HG03159 (cell line): ENCODE data around the gene PYGM.

ENCODE experiments used
- ATAC-seq: cut with Tn5 transposase; IDR thresholded peaks from one replicate; pipeline ENCODE4 v1.9.1; 2021; ENCODE audit warnings: mild to moderate bottlenecking, moderate library complexity; ENCODE audit not compliant: unreplicated experiment

PYGM gene

GRCh38 chr11:64754124-64754918 is 5.5 kb downstream of the PYGM start:
- no peak for ATAC-seq

DNA sequence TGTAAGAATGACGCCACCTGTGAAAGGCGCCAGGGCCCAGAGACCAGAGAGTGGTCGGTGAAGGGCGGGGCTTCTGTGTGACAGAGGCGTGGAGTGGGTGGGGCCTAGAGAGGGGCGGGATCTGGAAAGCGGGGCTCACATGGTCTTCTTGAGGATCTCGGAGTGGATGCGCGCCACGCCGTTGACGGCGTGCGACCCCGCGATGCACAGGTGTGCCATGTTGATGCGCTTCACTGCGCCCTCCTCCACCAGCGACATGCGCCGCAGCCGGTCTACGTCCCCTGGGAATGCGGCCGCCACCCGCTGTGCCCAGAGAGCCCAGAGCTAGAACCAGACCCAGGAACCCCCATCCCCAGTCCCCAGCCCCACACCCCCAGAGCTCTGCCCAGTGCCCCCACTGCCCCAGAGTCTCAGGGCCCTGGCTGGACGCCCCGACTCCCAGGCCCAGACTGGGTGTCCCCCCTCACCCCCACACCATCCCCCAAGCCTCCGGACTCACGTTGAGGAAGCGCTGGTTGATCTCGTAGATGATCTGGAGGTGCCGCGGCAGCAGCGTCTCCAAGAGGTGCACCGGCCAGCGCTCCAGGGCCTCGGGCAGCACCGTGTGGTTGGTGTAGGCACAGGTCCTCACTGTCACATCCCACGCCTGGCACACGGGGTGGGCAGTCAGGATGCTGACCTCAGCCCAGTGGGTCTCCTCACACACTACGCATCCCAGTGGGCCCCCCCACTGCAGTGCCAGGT is 6.2 kb downstream of the PYGM start:
- ATAC-seq: no peak

- no peak for ATAC-seq
These were observed 6.8 kb downstream of the PYGM start for GRCh38 chr11:64753019-64753379.

DNA sequence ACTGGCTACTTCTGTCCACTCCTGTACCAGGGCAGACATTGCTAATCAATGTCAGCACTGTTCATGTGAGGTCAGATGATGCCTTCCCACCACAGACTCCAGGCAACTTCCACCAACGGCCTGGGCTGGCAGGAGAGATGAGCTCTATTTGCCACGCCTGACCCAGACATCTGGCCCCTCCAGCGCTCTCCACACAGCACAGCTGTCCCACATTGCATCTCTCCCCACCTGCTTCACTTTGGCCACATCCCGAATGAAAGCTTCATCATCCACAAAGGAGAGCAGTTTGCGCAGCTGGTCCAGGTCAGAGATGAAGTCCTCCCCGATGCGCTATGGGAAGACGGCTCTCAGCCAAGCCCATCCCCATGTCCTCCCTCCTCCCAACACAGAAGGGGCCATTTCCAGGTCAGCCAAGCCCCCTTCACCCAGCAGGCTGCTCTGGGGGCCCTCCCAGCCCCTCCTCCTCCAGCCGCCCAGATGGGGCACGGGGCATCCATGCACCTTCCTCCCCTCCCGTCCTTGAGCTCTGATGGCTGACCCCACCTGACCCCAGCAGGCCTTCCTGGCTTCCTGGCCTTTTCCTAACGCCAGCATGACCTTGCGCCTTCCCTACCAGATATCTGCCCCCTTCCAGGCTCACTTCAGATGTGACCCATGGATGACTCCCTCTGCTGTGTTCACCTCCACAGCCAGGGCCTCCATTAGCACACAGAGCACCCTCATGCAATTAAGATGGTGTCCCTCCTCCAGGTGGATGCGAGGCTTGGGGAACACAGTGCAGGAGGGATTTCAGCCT is 7.4 kb downstream of the PYGM start:
- ATAC-seq: no peak

- no peak for ATAC-seq
These were observed 8.2 kb downstream of the PYGM start for GRCh38 chr11:64751580-64751979.

DNA sequence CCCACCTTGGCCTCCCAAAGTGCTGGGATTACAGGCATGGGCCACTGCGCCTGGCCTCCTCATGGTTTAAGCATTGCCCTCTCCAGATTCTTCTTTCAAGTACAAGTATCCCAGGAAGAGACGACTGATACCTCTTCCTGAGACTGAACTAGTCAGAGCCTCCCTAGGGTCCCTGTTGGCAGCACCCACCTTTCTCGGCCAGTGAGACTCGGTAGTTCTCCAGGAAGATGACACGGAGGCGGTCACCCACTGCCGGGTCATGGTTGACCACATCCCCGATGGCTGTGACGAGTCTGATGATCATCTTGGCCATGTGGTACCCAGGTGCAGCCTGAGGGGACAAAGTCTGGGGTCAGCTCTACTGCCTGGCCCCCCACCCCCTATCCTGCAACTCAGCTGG is 8.6 kb downstream of the PYGM start:
- no peak for ATAC-seq

DNA sequence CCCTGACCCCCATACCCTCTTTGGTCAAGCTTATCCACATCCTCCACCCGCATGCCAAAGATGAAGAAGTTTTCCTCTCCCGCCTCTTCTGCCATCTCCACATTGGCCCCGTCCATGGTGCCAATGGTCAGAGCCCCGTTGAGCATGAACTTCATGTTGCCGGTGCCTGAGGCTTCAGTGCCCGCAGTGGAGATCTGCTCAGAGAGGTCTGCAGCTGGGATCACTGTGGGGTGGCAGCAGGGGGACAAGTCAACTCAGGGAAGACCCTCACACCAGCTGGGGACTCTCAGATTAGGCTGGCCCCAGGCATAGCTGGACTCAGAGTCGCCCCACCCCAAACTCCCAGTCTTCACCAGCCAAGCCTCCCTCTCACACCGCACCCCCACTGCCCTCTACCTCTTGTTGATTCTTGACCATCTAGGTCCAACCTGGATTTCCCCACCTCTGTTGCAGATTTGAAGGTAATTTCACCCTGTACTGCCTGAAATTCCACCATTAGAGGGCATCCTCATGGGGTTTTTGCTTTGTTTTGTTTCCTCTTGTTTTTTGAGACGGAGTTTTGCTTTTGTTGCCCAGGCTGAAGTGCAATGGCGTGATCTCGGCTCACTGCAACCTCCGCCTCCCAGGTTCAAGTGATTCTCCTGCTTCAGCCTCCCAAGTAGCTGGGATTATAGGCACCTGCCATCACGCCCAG is 9.3 kb downstream of the PYGM start:
- ATAC-seq: no peak

DNA sequence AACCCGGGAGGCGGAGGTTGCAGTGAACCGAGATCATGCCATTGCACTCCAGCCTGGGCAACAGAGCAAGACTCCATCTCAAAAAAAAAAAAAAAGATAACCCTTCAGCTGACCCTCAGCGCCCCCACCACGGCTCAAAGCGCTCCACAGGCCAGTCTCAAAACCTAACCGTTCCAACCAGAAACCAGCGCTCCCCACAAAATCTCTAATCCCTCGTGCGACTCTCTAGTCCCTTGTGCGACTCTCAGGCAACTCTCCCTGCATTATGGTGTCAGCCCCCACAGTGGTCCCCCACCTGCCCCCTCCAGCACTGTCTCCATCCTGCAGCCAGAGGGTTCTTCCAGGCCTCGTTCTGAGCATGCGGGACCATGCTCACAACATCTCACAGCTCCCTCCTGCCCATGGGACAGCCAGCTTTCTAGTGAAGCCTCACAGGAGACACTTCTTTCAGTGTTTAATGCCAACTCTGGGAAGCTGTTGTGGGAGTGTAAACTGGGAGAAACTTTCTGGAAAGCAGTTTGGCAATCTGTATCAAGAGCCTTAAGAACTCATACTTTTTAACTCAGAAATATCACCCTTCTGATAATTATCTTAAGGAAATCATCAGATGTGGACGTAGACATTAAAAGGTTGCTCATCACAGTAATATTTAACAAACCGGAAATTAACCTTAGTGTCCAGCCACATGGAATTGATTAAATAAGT is 11.7 kb downstream of the PYGM start:
- ATAC-seq: no peak

DNA sequence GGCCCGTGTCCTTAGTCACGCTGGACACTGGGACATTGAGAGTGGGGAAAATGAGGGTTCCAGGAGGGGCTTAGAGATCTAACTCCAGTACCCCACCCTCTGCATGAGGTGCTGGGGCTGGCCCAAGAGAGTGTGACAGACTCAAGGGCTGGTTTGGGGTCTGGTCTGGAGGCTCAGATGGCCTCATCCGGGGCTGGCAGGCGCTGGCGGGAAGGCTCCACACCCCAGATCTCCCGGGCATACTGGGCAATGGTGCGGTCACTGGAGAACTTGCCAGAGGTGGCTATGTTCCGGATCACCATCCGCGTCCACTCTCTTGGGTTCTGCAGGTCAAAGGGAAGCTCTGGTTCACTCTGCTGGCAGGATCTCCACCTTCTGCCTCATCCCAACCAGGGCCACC is 13.3 kb downstream of the PYGM start:
- no peak for ATAC-seq

DNA sequence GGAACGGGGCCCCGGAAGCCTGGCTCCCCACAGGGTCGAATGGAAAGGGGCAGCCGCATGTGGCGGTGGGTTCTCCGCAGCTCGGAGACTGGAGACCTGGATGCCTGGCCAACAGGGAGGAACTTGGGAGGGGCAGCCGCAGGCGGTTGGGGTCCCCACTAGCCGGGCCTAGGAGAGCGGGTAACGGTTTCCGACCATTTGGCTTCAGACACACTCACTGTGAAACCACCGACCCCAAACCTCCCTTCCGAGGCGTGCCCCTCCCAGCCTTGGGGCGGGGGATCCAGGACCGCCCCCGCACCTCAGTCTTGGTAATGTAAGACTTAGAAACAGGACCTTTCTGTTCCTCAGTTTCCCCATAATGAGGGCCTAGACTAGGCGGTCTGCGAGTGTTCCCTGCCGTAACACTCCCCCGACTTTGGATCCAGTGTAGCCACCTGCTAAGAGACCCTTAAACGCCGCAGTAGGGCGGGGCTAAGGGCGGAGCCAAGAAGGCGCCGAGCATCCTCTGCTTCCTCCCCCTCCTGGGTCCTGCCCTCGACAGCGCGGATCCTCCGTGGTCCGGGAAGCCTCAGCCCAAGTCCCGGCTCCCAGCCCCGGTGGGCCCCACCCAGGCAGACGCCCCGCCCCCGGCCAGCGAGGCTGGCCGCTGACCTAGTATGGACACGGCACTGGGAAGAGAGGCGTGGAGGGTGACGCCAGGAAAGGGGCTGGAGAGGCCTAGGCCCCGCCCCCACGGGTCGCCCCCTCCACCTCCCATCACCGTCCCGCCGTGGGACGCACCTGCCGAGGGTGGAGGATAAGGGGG is 14.0 kb downstream of the PYGM start:
- no peak for ATAC-seq

- no peak for ATAC-seq
These were observed 14.6 kb downstream of the PYGM start for GRCh38 chr11:64745189-64745520.

GRCh38 chr11:64744544-64745188 is 15.1 kb downstream of the PYGM start:
- peak; percentile 30 for ATAC-seq

DNA sequence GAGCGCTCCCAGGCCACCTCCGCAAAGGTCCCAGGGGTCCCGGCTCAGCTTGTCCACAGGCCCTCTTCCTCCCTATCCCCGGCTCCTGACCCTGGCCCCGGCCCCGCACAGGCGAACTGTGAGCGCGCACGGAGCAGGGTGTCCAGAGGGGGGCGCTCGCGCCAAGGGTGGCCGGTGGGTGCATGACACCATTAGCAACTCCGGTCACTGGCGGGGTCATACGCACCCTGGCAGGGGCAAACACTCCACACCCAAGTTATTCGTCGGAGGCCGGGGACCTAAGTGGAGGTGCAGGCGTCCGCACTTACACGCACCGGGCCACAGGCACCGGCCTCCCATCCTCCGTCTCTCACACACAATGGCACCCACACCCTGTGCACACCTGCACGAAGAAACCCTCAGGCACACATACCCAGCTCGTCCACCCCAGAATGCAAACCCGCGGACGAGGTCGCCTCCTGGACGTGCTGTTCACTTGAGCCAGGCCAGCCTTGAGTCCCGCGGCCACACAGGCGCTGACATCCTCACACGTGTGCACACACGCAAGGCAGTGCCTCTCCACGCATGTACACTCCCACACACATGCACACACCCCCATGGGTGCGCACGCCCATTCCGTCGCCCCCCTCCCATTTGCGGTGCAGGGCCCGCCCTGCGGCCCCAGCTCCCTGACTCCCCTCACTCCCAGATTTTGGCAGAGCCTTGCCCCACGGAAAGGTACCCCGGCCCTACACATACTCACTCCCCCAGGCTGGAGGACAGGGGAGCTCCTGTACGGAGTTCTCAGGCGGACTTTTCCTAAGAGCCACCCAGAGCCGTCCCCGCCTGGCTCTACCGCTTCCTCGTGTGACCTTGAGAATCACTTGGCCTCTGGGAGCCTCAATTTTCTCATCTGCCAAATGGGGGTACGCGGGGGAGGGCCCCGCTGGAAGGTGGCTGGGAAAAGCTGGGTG is 15.9 kb downstream of the PYGM start, which contains the start of gene RASGRP2:
RASGRP2 (minus strand) TSS at position 552 of the 953 bp plus-strand sequence. CDS start 1,276 bp downstream, outside the sequence.
- no peak for ATAC-seq

DNA sequence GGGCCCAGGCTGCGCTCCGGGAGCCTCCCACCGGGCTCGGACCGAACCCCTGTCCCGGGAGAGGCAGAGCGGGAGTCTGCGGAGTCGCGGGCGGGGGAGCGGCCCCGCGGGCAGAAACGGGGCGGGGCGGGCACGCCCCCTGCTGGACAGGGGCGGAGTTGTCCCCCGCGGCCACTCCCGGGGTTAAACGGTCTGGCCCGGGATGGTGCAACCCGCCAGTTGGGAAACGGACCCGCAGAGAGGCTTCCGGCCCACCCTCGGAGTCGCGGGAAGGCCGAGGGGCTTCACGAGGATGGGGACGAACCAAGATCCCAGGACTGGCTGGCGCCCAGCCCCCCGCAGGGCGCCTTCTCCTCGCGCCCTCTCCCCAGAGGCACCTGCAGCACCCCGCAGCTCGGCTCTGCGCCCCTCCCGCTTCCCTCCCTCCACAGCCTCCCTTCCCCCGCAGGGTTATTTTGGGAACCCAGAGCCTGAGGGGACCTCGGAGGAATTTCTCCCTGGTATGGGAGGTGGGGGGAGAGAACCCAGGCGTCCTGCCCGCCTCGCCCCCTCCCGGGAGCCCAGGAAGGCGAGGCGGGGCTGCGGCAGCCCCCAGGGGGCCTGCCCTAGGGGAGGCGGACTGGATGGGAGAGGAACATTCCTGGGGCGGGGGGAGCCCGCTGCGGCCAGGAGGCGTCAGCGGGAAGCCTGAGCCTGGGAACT is 16.7 kb downstream of the PYGM start:
- no peak for ATAC-seq

- no peak for ATAC-seq
These were observed 17.5 kb downstream of the PYGM start for GRCh38 chr11:64742087-64742888.

- no peak for ATAC-seq
These were observed 18.2 kb downstream of the PYGM start for GRCh38 chr11:64741375-64742086.
